Fibroblast of lung (primary cell): Measurements from ENCODE around the gene RPTN. TPM values are rescaled to one million over a fixed set of nuclear protein-coding genes. Genes with fewer than 3 reads are reported as not detected.

Experiments used
- DNase-seq, 2 donors: peaks; one replicate each; pipeline versions ENCODE4 v3.0.0 to v3.0.0-alpha.2; 2010; ENCODE audit warnings: low read depth in 2 of 2
- H2AFZ ChIP-seq: 2 replicates; pipeline ENCODE4 v1.5.1; 2012; ENCODE audit warnings: low read length, control low read depth, inconsistent platforms
- H3K27ac ChIP-seq: 2 replicates; pipeline ENCODE4 v1.5.1; 2011; ENCODE audit warnings: low read length, control low read depth; ENCODE audit not compliant: insufficient read depth
- H3K27me3 ChIP-seq: 2 replicates; pipeline ENCODE4 v1.5.1; 2011; ENCODE audit warnings: mild to moderate bottlenecking, low read length; ENCODE audit not compliant: control insufficient read depth, insufficient read depth
- H3K36me3 ChIP-seq: 2 replicates; pipeline ENCODE4 v1.5.1; 2011; ENCODE audit warnings: low read length; ENCODE audit not compliant: control insufficient read depth, insufficient read depth
- H3K4me1 ChIP-seq: 2 replicates; pipeline ENCODE4 v1.5.1; 2011; ENCODE audit warnings: low read length; ENCODE audit not compliant: control insufficient read depth, insufficient read depth; ENCODE audit errors: extremely low read depth
- H3K4me2 ChIP-seq: 2 replicates; pipeline ENCODE4 v1.5.1; 2011; ENCODE audit warnings: low read length, control low read depth; ENCODE audit not compliant: insufficient read depth; ENCODE audit errors: extremely low read depth
- H3K4me3 ChIP-seq, 4 experiments: fragments of 200-600 bp in 1 of 4; sonication (generic) in 1 of 4; replicated peaks in 1 of 4; 2 replicates each; pipeline ENCODE4 v1.5.1; 2011 to 2016; ENCODE audit warnings: low read length in 4 of 4, low read depth in 3 of 4, mild to moderate bottlenecking in 3 of 4, control low read depth in 2 of 4, inconsistent platforms in 1 of 4, mixed read lengths in 1 of 4; ENCODE audit not compliant: insufficient read depth in 1 of 4; ENCODE audit errors: control extremely low read depth in 1 of 4
- H3K79me2 ChIP-seq: 2 replicates; pipeline ENCODE4 v1.5.1; 2012; ENCODE audit warnings: mild to moderate bottlenecking, low read length, inconsistent platforms; ENCODE audit not compliant: control insufficient read depth, insufficient read depth
- H3K9ac ChIP-seq: 2 replicates; pipeline ENCODE4 v1.5.1; 2011; ENCODE audit warnings: mild to moderate bottlenecking, low read length, control low read depth; ENCODE audit not compliant: insufficient read depth
- H3K9me3 ChIP-seq: 2 replicates; pipeline ENCODE4 v1.5.1; 2012; ENCODE audit warnings: low read depth, low read length; ENCODE audit not compliant: control insufficient read depth, insufficient read depth
- H4K20me1 ChIP-seq: 2 replicates; pipeline ENCODE4 v1.5.1; 2011; ENCODE audit warnings: low read length; ENCODE audit not compliant: control insufficient read depth, insufficient read depth; ENCODE audit errors: extremely low read depth
- CTCF ChIP-seq, 2 donors: IDR thresholded peaks in 1 of 2; conservative IDR thresholded peaks in 1 of 2; 1 replicate in 1 of 2; 2 replicates in 1 of 2; pipeline ENCODE4 v1.5.1; 2011 to 2012; ENCODE audit warnings: low read length in 2 of 2, control low read depth in 1 of 2, inconsistent platforms in 1 of 2, low read depth in 1 of 2, mild to moderate bottlenecking in 1 of 2
- EZH2 ChIP-seq: IDR thresholded peaks from 2 replicates; pipeline ENCODE4 v1.5.1; 2012; ENCODE audit warnings: low read length, control low read depth, mild to moderate bottlenecking; ENCODE audit errors: missing control alignments
- polyA plus RNA-seq, 2 donors: library from polyadenylated mRNA; depleted of rRNA in 1 of 2; stranded (reverse) in 1 of 2; unstranded in 1 of 2; fragments of >200 nt; gene quantifications; 2 replicates each; pipeline ENCODE4 v1.2.1, GENCODE V29; 2011 to 2012; ENCODE audit warnings: missing spikeins in 1 of 2
- total RNA-seq: library from RNA; depleted of rRNA; stranded (reverse); fragments of >200 nt; gene quantifications from 2 replicates; pipeline ENCODE4 v1.2.1, GENCODE V29; 2014

Gene RPTN
- total and polyA plus RNA-seq, 2 donors (not counting 1 experiment from before 2014, with no cell fraction given), result not detected

DNA sequence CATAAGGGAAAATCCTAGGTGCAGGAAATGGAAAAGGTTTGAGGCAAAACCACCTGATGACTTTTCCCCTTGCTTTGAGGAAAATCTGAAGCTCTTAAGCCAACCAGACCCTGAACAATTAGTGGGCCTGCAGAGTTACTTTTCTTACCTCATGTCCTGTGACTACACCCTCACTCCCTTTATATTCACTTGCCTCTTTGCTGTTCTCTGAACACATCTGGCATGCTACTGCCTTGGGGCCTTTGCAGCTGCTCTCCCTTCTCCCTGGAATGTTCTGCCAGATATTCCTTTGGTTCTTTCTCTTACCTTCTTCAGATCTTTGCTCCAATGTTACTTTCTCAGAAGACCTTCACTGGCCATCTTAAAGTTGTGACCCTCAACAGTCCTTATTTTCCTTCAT, 21.8 kb downstream of the RPTN start:
- Histone ChIP-seq H3K9ac (no peak overlapping the region), H3K4me1 (no peaks in the 10 kb centered on the region), H3K27ac (no peak overlapping the region), H3K79me2 (no peaks in the 10 kb centered on the region), H2AFZ (no peak overlapping the region), H3K9me3 (no peaks in the 10 kb centered on the region), H3K4me2 (no peak overlapping the region), H3K4me3 (no peak overlapping the region), H3K36me3 (no peaks in the 10 kb centered on the region), H3K27me3 (peaks cover 4% of the 10 kb centered on the region), H4K20me1 (no peaks in the 10 kb centered on the region)
- TF ChIP-seq EZH2 (no peak), CTCF (conservative IDR thresholded peaks at IDR 0.05 in 1 of 2, IDR thresholded peaks at IDR 0.05 in 1 of 2; ENCODE audit: low read depth in 1 of 2, low read length in 2 of 2) (no peak)
- DNase-seq, result no peak

- no peak for DNase-seq
- no peaks in the 10 kb centered on the region for H3K27me3 ChIP-seq
- no peak overlapping the region for H3K9ac ChIP-seq
- no peaks in the 10 kb centered on the region for H3K4me1 ChIP-seq
- H3K79me2 ChIP-seq, result no peaks in the 10 kb centered on the region
- no peaks in the 10 kb centered on the region for H3K9me3 ChIP-seq
- no peaks in the 10 kb centered on the region for H4K20me1 ChIP-seq
- no peak overlapping the region for H3K4me3 ChIP-seq
- TF ChIP-seq CTCF (conservative IDR thresholded peaks at IDR 0.05 in 1 of 2, IDR thresholded peaks at IDR 0.05 in 1 of 2; ENCODE audit: low read depth in 1 of 2, low read length in 2 of 2), result no peak
- no peaks in the 10 kb centered on the region for H3K36me3 ChIP-seq
- H3K27ac ChIP-seq, result no peak overlapping the region
- H3K4me2 ChIP-seq, result no peak overlapping the region
- H2AFZ ChIP-seq, result no peak overlapping the region
Measured at GRCh38 chr1:152130186-152130585, 28.8 kb downstream of the RPTN start.

GRCh38 chr1:152127673-152128072, 31.4 kb downstream of the RPTN start:
- no peak for TF ChIP-seq CTCF (conservative IDR thresholded peaks at IDR 0.05 in 1 of 2, IDR thresholded peaks at IDR 0.05 in 1 of 2; ENCODE audit: low read depth in 1 of 2, low read length in 2 of 2)
- TF ChIP-seq EZH2, result no peak
- H3K79me2 ChIP-seq, result no peaks in the 10 kb centered on the region
- H3K4me1 ChIP-seq, result no peaks in the 10 kb centered on the region
- no peaks in the 10 kb centered on the region for H3K27me3 ChIP-seq
- H3K9me3 ChIP-seq, result no peaks in the 10 kb centered on the region
- H3K4me2 ChIP-seq, result no peak overlapping the region
- H3K9ac ChIP-seq, result no peak overlapping the region
- DNase-seq, result no peak
- H4K20me1 ChIP-seq, result no peaks in the 10 kb centered on the region
- no peaks in the 10 kb centered on the region for H3K36me3 ChIP-seq
- no peak overlapping the region for H3K4me3 ChIP-seq
- no peak overlapping the region for H2AFZ ChIP-seq
- no peak overlapping the region for H3K27ac ChIP-seq
